K562 (cell line): Measurements from ENCODE around the gene LCA5L. TPM values are rescaled to one million over a fixed set of nuclear protein-coding genes. Genes with fewer than 3 reads are reported as not detected.
A peak's percentile ranks its signal among the peaks of the same experiment; 100 is the strongest.

Source experiments
- BCL6 ChIP-seq: fragments of 250-450 bp; sonication (Bioruptor Pico); IDR thresholded peaks from 2 replicates; pipeline ENCODE4 v1.4.0; 2020
- CEBPB ChIP-seq: fragments of 450-650 bp; IDR thresholded peaks from 2 replicates; pipeline ENCODE4 v1.6.1; 2016; ENCODE audit warnings: missing genetic modification characterization, missing compliant biosample characterization
- FOXK2 ChIP-seq, 2 experiments: fragments of 450-650 bp; IDR thresholded peaks in 1 of 2; conservative IDR thresholded peaks in 1 of 2; 2 replicates each; pipeline ENCODE4 v1.6.1; 2016; ENCODE audit warnings: low read depth in 2 of 2, mild to moderate bottlenecking in 1 of 2
- GMEB1 ChIP-seq: fragments of 250-450 bp; sonication (Bioruptor Pico); IDR thresholded peaks from 2 replicates; pipeline ENCODE4 v1.4.0; 2020; ENCODE audit warnings: mild to moderate bottlenecking
- HINFP ChIP-seq: fragments of 450-650 bp; conservative IDR thresholded peaks from 2 replicates; pipeline ENCODE4 v1.6.1; 2016; ENCODE audit warnings: missing genetic modification characterization, low read depth, mild to moderate bottlenecking, control low read depth, missing compliant biosample characterization
- MIER1 ChIP-seq: fragments of 450-650 bp; IDR thresholded peaks from 2 replicates; pipeline ENCODE4 v1.6.1; 2016; ENCODE audit warnings: antibody characterized with exemption, mild to moderate bottlenecking, low read depth
- MLX ChIP-seq, 2 experiments: fragments of 450-650 bp in 1 of 2; sonication (generic) in 1 of 2; formaldehyde crosslinking; conservative IDR thresholded peaks; 2 replicates each; pipeline versions ENCODE4 v1.4.0 to v1.8.1; 2020 to 2022; ENCODE audit warnings: mild to moderate bottlenecking in 1 of 2, missing genetic modification reagents in 1 of 2
- NFE2L1 ChIP-seq: fragments of 450-650 bp; IDR thresholded peaks from 2 replicates; pipeline ENCODE4 v1.6.1; 2016; ENCODE audit warnings: missing genetic modification characterization, low read depth, mild to moderate bottlenecking, missing compliant biosample characterization, moderate library complexity, borderline replicate concordance
- NR3C1 ChIP-seq: sonication (generic); formaldehyde crosslinking; IDR thresholded peaks from 2 replicates; pipeline ENCODE4 v1.8.1; 2022; ENCODE audit warnings: missing genetic modification reagents
- NRF1 ChIP-seq, 2 experiments: fragments of 450-650 bp; IDR thresholded peaks in 1 of 2; conservative IDR thresholded peaks in 1 of 2; 2 replicates each; pipeline ENCODE4 v1.6.1; 2014; ENCODE audit warnings: mild to moderate bottlenecking in 2 of 2
- PHTF2 ChIP-seq: fragments of 250-450 bp; sonication (Bioruptor Pico); IDR thresholded peaks from 2 replicates; pipeline ENCODE4 v1.5.0; 2021; ENCODE audit warnings: mild to moderate bottlenecking
- PURB ChIP-seq: sonication (generic); formaldehyde crosslinking; IDR thresholded peaks from 2 replicates; pipeline ENCODE4 v1.9.0; 2021; ENCODE audit warnings: low read depth, mild to moderate bottlenecking, missing genetic modification reagents
- RBM25 ChIP-seq: fragments of 200-400 bp; formaldehyde crosslinking; IDR thresholded peaks from 2 replicates; pipeline ENCODE4 v1.6.1; 2018; ENCODE audit warnings: low read length, low read depth, moderate library complexity; ENCODE audit not compliant: severe bottlenecking
- SLC30A9 ChIP-seq: fragments of 250-450 bp; sonication (Bioruptor Pico); IDR thresholded peaks from 2 replicates; pipeline ENCODE4 v1.8.0; 2022; ENCODE audit warnings: mild to moderate bottlenecking, moderate library complexity
- SMAD2 ChIP-seq: fragments of 150-350 bp; IDR thresholded peaks from 2 replicates; pipeline ENCODE4 v1.6.1; 2014; ENCODE audit warnings: low read depth, mild to moderate bottlenecking, low read length
- TAF9B ChIP-seq: fragments of 450-650 bp; IDR thresholded peaks from 2 replicates; pipeline ENCODE4 v1.6.1; 2018; ENCODE audit warnings: mild to moderate bottlenecking; ENCODE audit not compliant: partially characterized antibody
- TCF7L2 ChIP-seq: fragments of 150-350 bp; IDR thresholded peaks from 2 replicates; pipeline ENCODE4 v1.6.1; 2016; ENCODE audit warnings: low read depth, mild to moderate bottlenecking, low read length, moderate library complexity
- ZEB2 ChIP-seq: fragments of 450-650 bp; IDR thresholded peaks from 2 replicates; pipeline ENCODE4 v1.6.1; 2016
- ZNF311 ChIP-seq: fragments of 250-450 bp; sonication (Bioruptor Pico); IDR thresholded peaks from 2 replicates; pipeline ENCODE4 v1.4.0; 2020; ENCODE audit warnings: mild to moderate bottlenecking, moderate library complexity
- ZNF436 ChIP-seq: fragments of 250-450, 450-650 bp; sonication (Bioruptor Pico); formaldehyde crosslinking; IDR thresholded peaks from 2 replicates; pipeline ENCODE4 v1.7.0; 2020; ENCODE audit warnings: mild to moderate bottlenecking
- ZNF518B ChIP-seq: fragments of 250-450 bp; sonication (Bioruptor Pico); IDR thresholded peaks from 2 replicates; pipeline ENCODE4 v1.5.0; 2021; ENCODE audit warnings: mild to moderate bottlenecking, moderate library complexity
- polyA plus RNA-seq, 8 experiments: library from polyadenylated mRNA; depleted of rRNA in 4 of 8; stranded (reverse) in 5 of 8; unstranded in 3 of 8; fragments of >200 nt; fragmentation: Nextera tagmentation in 2 of 8; fragmentation: Illumina TruSeq in 1 of 8; extraction: Ambion mirVana in 2 of 8; extraction: Trizol in 1 of 8; gene quantifications; 2 replicates each; pipeline versions ENCODE4 v1.2.1 to v1.2.3, GENCODE V29; 2011 to 2014; ENCODE audit warnings: inconsistent platforms in 1 of 8, missing spikeins in 1 of 8
- total RNA-seq, 7 experiments: library from RNA; depleted of rRNA in 6 of 7; stranded (reverse); fragments of >200 nt in 6 of 7; fragmentation: Illumina TruSeq in 2 of 7; extraction: Trizol in 2 of 7; gene quantifications; 2 replicates each; pipeline versions ENCODE4 v1.2.1 to v1.2.3, GENCODE V29; 2011 to 2021; ENCODE audit warnings: low replicate concordance in 1 of 7

Gene LCA5L
- total and polyA plus RNA-seq, 9 of the 15 experiments (the other 6 are each of a cell fraction or from before 2014, with no cell fraction given): 1.8 to 4.9 (median 3.8) TPM

- TF ChIP-seq FOXK2 (conservative IDR thresholded peaks at IDR 0.05 in 1 of 2, IDR thresholded peaks at IDR 0.05 in 1 of 2; ENCODE audit: low read depth in 2 of 2) (peak; percentile 92 to 93), RBM25 (no peak), PHTF2 (CRISPR knock-in tag) (no peak), TAF9B (no peak), ZEB2 (no peak), BCL6 (no peak), PURB (CRISPR knock-in tag) (no peak), MLX (CRISPR knock-in tag; conservative IDR thresholded peaks at IDR 0.05) (no peak), NRF1 (conservative IDR thresholded peaks at IDR 0.05 in 1 of 2, IDR thresholded peaks at IDR 0.05 in 1 of 2) (peak; percentile 97 to 98), ZNF518B (CRISPR knock-in tag) (no peak), HINFP (peak; percentile 83), MIER1 (no peak), CEBPB (tag) (no peak), TCF7L2 (no peak), ZNF311 (CRISPR knock-in tag) (no peak), GMEB1 (CRISPR knock-in tag) (peak; percentile 79), ZNF436 (CRISPR knock-in tag) (no peak), NFE2L1 (tag) (no peak), SLC30A9 (CRISPR knock-in tag) (no peak), SMAD2 (no peak), NR3C1 (CRISPR knock-in tag) (no peak)
Observed at GRCh38 chr21:39379986-39380891, 65.3 kb downstream of the LCA5L start (continued).
